Effector CD8-positive, alpha-beta T cell (primary cell): ENCODE results near the gene ANKRD2.
"Not testable (repeated sequence)": the region's sequence is repeated elsewhere in the genome, so short reads cannot be mapped to it uniquely, and the experiment has no call there.

Source experiments
- DNase-seq: peaks from one replicate; lab custom pipeline; 2025; lab: John Stamatoyannopoulos, UW
- total RNA-seq, 4 experiments: gene quantifications; one replicate each; lab custom pipeline; 2026; lab: John Stamatoyannopoulos, UW

Gene ANKRD2
- 0 to 0.54 (median 0.04) reads per million in 4 experiments for total RNA-seq

- no peak for DNase-seq
Measured at GRCh38 chr10:97572214-97572989, at the start of gene ANKRD2. Gene ANKRD2 (plus strand): TSS chr10:97572779. CDS start chr10:97572789, 10 bp downstream.

- DNase-seq, result no peak
Measured at GRCh38 chr10:97522937-97523336, 49.6 kb upstream of the ANKRD2 start.

GRCh38 chr10:97525086-97525485 lies 47.5 kb upstream of the ANKRD2 start:
- no peak for DNase-seq

GRCh38 chr10:97525683-97526110 lies 46.9 kb upstream of the ANKRD2 start:
- no peak for DNase-seq

GRCh38 chr10:97528876-97529275 lies 43.7 kb upstream of the ANKRD2 start:
- DNase-seq, result not testable (repeated sequence)

GRCh38 chr10:97529685-97530465 lies 42.7 kb upstream of the ANKRD2 start:
- DNase-seq, result no peak

GRCh38 chr10:97531401-97531986 lies 41.1 kb upstream of the ANKRD2 start:
- no peak for DNase-seq

- no peak for DNase-seq
Measured at GRCh38 chr10:97532935-97533671, 39.5 kb upstream of the ANKRD2 start.

GRCh38 chr10:97533888-97534287 lies 38.7 kb upstream of the ANKRD2 start:
- no peak for DNase-seq

- DNase-seq, result no peak
Measured at GRCh38 chr10:97534746-97535367, 37.7 kb upstream of the ANKRD2 start.

GRCh38 chr10:97537186-97537869 lies 35.3 kb upstream of the ANKRD2 start:
- DNase-seq, result no peak

GRCh38 chr10:97538411-97538810 lies 34.2 kb upstream of the ANKRD2 start:
- DNase-seq, result no peak

- no peak for DNase-seq
Measured at GRCh38 chr10:97538839-97539238, 33.7 kb upstream of the ANKRD2 start.

GRCh38 chr10:97539523-97540200 lies 32.9 kb upstream of the ANKRD2 start:
- DNase-seq, result no peak

GRCh38 chr10:97540669-97541500 lies 31.7 kb upstream of the ANKRD2 start:
- DNase-seq, result no peak

- no peak for DNase-seq
Measured at GRCh38 chr10:97542169-97543024, 30.2 kb upstream of the ANKRD2 start.

- DNase-seq, result no peak
Measured at GRCh38 chr10:97543025-97543546, 29.5 kb upstream of the ANKRD2 start.
